ENCODE results near the gene LPA.
"Not testable (repeated sequence)": the region's sequence is repeated elsewhere in the genome, so short reads cannot be mapped to it uniquely, and the experiment has no call there.

Gene LPA

GRCh38 chr6:160662429-160662828 is 1.6 kb downstream of the LPA start:
- DNase-seq (ENCODE audit: low read depth in 3 of 3, low spot score in 1 of 3), result no peak

- DNase-seq (ENCODE audit: low read depth in 3 of 3, low spot score in 1 of 3), result no peak
Observed at GRCh38 chr6:160661216-160661615, 2.9 kb downstream of the LPA start.

GRCh38 chr6:160659562-160659961 is 4.5 kb downstream of the LPA start:
- no peak for DNase-seq (ENCODE audit: low read depth in 3 of 3, low spot score in 1 of 3)

- DNase-seq (ENCODE audit: low read depth in 3 of 3, low spot score in 1 of 3), result no peak
Observed at GRCh38 chr6:160634706-160635105, 29.4 kb downstream of the LPA start.

- DNase-seq (ENCODE audit: low read depth in 3 of 3, low spot score in 1 of 3), result no peak
Observed at GRCh38 chr6:160595838-160596832, 67.9 kb downstream of the LPA start.

GRCh38 chr6:160595297-160595696 is 68.8 kb downstream of the LPA start:
- not testable (repeated sequence) for DNase-seq (ENCODE audit: low read depth in 3 of 3, low spot score in 1 of 3)

GRCh38 chr6:160586374-160586773 is 77.7 kb downstream of the LPA start:
- no peak for DNase-seq (ENCODE audit: low read depth in 3 of 3, low spot score in 1 of 3)

- no peak for DNase-seq (ENCODE audit: low read depth in 3 of 3, low spot score in 1 of 3)
Observed at GRCh38 chr6:160583794-160584193, 80.3 kb downstream of the LPA start.

GRCh38 chr6:160581406-160581805 is 82.7 kb downstream of the LPA start:
- no peak for DNase-seq (ENCODE audit: low read depth in 3 of 3, low spot score in 1 of 3)

GRCh38 chr6:160578515-160578914 is 85.6 kb downstream of the LPA start:
- DNase-seq (ENCODE audit: low read depth in 3 of 3, low spot score in 1 of 3), result not testable (repeated sequence)

- DNase-seq (ENCODE audit: low read depth in 3 of 3, low spot score in 1 of 3), result no peak
Observed at GRCh38 chr6:160573943-160574342, 90.1 kb downstream of the LPA start.

- not testable (repeated sequence) for DNase-seq (ENCODE audit: low read depth in 3 of 3, low spot score in 1 of 3)
Observed at GRCh38 chr6:160571201-160571600, 92.9 kb downstream of the LPA start.

- no peak for DNase-seq (ENCODE audit: low read depth in 3 of 3, low spot score in 1 of 3)
Observed at GRCh38 chr6:160544802-160545201, 119.3 kb downstream of the LPA start.

GRCh38 chr6:160535270-160535669 is 128.8 kb downstream of the LPA start:
- no peak for DNase-seq (ENCODE audit: low read depth in 3 of 3, low spot score in 1 of 3)

GRCh38 chr6:160534050-160534696 is 129.9 kb downstream of the LPA start:
- DNase-seq (ENCODE audit: low read depth in 3 of 3, low spot score in 1 of 3), result peak in 2 of 3 donors; percentile 21 to 46

GRCh38 chr6:160532315-160532714 is 131.8 kb downstream of the LPA start:
- DNase-seq (ENCODE audit: low read depth in 3 of 3, low spot score in 1 of 3), result no peak

- no peak for DNase-seq (ENCODE audit: low read depth in 3 of 3, low spot score in 1 of 3)
Observed at GRCh38 chr6:160531826-160532225, 132.2 kb downstream of the LPA start.

- not testable (repeated sequence) for DNase-seq (ENCODE audit: low read depth in 3 of 3, low spot score in 1 of 3)
Observed at GRCh38 chr6:160529524-160529923, 134.6 kb downstream of the LPA start.

- no peak for DNase-seq (ENCODE audit: low read depth in 3 of 3, low spot score in 1 of 3)
Observed at GRCh38 chr6:160523223-160523622, 140.9 kb downstream of the LPA start.

- DNase-seq (ENCODE audit: low read depth in 3 of 3, low spot score in 1 of 3), result peak; percentile 7 to 78 (median 16)
Observed at GRCh38 chr6:160520043-160520904, 143.8 kb downstream of the LPA start.

- peak in 2 of 3 donors; percentile 31 to 52 for DNase-seq (ENCODE audit: low read depth in 3 of 3, low spot score in 1 of 3)
Observed at GRCh38 chr6:160519603-160520042, 144.5 kb downstream of the LPA start.

Data from stimulated activated CD4-positive, alpha-beta T cell treated with anti-CD3 and anti-CD28 coated beads, TNF-alpha, amount 100 ng/mL, for 1 hour (primary cell).